Uterus (tissue), 4 donors: ENCODE results near the gene MYH14. TPM values are rescaled to one million over a fixed set of nuclear protein-coding genes. Genes with fewer than 3 reads are reported as not detected.

ENCODE experiments used
- DNase-seq, 2 donors: peaks; one replicate each; pipeline ENCODE4 v3.0.0-alpha.2; 2019 to 2020
- H3K27ac ChIP-seq, 2 donors: fragments of 200-600 bp; sonication (generic); 1 replicate in 1 of 2; 2 replicates in 1 of 2; pipeline ENCODE4 v1.5.1; 2016 to 2018
- H3K27me3 ChIP-seq, 2 donors: fragments of 200-600 bp; sonication (generic); one replicate each; pipeline ENCODE4 v1.5.1; 2018 to 2019; ENCODE audit warnings: control low read depth in 1 of 2
- H3K36me3 ChIP-seq, 2 donors: fragments of 200-600 bp; sonication (generic); one replicate each; pipeline ENCODE4 v1.5.1; 2019; ENCODE audit warnings: control low read depth in 1 of 2
- H3K4me1 ChIP-seq, 2 donors: fragments of 200-600 bp; sonication (generic); one replicate each; pipeline ENCODE4 v1.5.1; 2018 to 2019; ENCODE audit warnings: control low read depth in 1 of 2
- H3K4me3 ChIP-seq, 2 donors: fragments of 200-600 bp; sonication (generic); 1 replicate in 1 of 2; 2 replicates in 1 of 2; pipeline ENCODE4 v1.5.1; 2018 to 2019; ENCODE audit warnings: mild to moderate bottlenecking in 1 of 2
- H3K9me3 ChIP-seq, 2 donors: fragments of 200-600 bp; sonication (generic); one replicate each; pipeline ENCODE4 v1.5.1; 2019; ENCODE audit warnings: control low read depth in 1 of 2
- POLR2A ChIP-seq, 2 donors: fragments of 450-650 bp; IDR thresholded peaks; one replicate each; pipeline ENCODE4 v1.6.1; 2016; ENCODE audit warnings: antibody characterized with exemption in 2 of 2, mild to moderate bottlenecking in 1 of 2, moderate library complexity in 1 of 2
- intact Hi-C: fragments of 100-400 bp; cut with DNase I; formaldehyde crosslinking; loops from one replicate; pipeline ENCODE4 v1.15.1; 2023; ENCODE audit warnings: low total_unique reads
- total RNA-seq, 4 donors: library from RNA; depleted of rRNA in 3 of 4; stranded (reverse); fragments of >200 nt in 3 of 4; gene quantifications; one replicate each; pipeline versions ENCODE4 v1.1.0 to v1.2.4, GENCODE V29; 2014 to 2023
- TF ChIP-seq, protein P1 (sequence below), 4 experiments: fragments of 200-600 bp in 2 of 4; fragments of 450-650 bp in 2 of 4; sonication (generic) in 2 of 4; IDR thresholded peaks; one replicate each; pipeline ENCODE4 v1.5.1; 2016 to 2019; ENCODE audit warnings: antibody characterized with exemption in 4 of 4, mild to moderate bottlenecking in 2 of 4, moderate library complexity in 1 of 4
- donor health status: DM: yes; HTN: yes; CAD: no.

The MYH14 gene
- total RNA-seq, 4 donors from 2014 or later, result 0.77 to 22.1 (median 1.4) TPM

GRCh38 chr19:50248826-50249225 is 45.4 kb downstream of the MYH14 start:
- no peaks in the 10 kb centered on the region for H3K36me3 ChIP-seq
- intact Hi-C loops, result no loop called here
- no peak overlapping the region for H3K27ac ChIP-seq

GRCh38 chr19:50249636-50250035 is 46.2 kb downstream of the MYH14 start:
- H3K27ac ChIP-seq, result no peak overlapping the region
- TF ChIP-seq POLR2A (IDR thresholded peaks at IDR 0.05), result no peak

More at GRCh38 chr19:50248826-50249225, 45.4 kb downstream of the MYH14 start:
- no peaks in the 10 kb centered on the region for H3K4me1 ChIP-seq
- H3K9me3 ChIP-seq, result peaks cover 0 to 8% of the 10 kb centered on the region in 2 donors
- no peaks in the 10 kb centered on the region for H3K27me3 ChIP-seq
- DNase-seq, result no peak
- H3K4me3 ChIP-seq, result no peak overlapping the region
- TF ChIP-seq, protein P1, sequence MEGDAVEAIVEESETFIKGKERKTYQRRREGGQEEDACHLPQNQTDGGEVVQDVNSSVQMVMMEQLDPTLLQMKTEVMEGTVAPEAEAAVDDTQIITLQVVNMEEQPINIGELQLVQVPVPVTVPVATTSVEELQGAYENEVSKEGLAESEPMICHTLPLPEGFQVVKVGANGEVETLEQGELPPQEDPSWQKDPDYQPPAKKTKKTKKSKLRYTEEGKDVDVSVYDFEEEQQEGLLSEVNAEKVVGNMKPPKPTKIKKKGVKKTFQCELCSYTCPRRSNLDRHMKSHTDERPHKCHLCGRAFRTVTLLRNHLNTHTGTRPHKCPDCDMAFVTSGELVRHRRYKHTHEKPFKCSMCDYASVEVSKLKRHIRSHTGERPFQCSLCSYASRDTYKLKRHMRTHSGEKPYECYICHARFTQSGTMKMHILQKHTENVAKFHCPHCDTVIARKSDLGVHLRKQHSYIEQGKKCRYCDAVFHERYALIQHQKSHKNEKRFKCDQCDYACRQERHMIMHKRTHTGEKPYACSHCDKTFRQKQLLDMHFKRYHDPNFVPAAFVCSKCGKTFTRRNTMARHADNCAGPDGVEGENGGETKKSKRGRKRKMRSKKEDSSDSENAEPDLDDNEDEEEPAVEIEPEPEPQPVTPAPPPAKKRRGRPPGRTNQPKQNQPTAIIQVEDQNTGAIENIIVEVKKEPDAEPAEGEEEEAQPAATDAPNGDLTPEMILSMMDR (IDR thresholded peaks at IDR 0.05), result no peak
- TF ChIP-seq POLR2A (IDR thresholded peaks at IDR 0.05), result no peak

GRCh38 chr19:50250450-50251136 is 47.2 kb downstream of the MYH14 start:
- no peaks in the 10 kb centered on the region for H3K27me3 ChIP-seq
- H3K36me3 ChIP-seq, result no peaks in the 10 kb centered on the region
- intact Hi-C loops, result no loop called here
- no peak overlapping the region for H3K27ac ChIP-seq
- H3K4me1 ChIP-seq, result no peaks in the 10 kb centered on the region
- no peak overlapping the region for H3K4me3 ChIP-seq
- DNase-seq, result no peak
- TF ChIP-seq, protein P1 (IDR thresholded peaks at IDR 0.05), result no peak
- no peak for TF ChIP-seq POLR2A (IDR thresholded peaks at IDR 0.05)
- H3K9me3 ChIP-seq, result peaks cover 0 to 8% of the 10 kb centered on the region in 2 donors

More at GRCh38 chr19:50249636-50250035, 46.2 kb downstream of the MYH14 start:
- DNase-seq, result no peak
- H3K9me3 ChIP-seq, result peaks cover 0 to 8% of the 10 kb centered on the region in 2 donors
- H3K36me3 ChIP-seq, result no peaks in the 10 kb centered on the region
- H3K27me3 ChIP-seq, result no peaks in the 10 kb centered on the region
- no peaks in the 10 kb centered on the region for H3K4me1 ChIP-seq
- intact Hi-C loops, result no loop called here
- H3K4me3 ChIP-seq, result no peak overlapping the region

- H3K4me1 ChIP-seq, result no peaks in the 10 kb centered on the region
- no peak for DNase-seq
- no peaks in the 10 kb centered on the region for H3K27me3 ChIP-seq
- TF ChIP-seq POLR2A (IDR thresholded peaks at IDR 0.05), result no peak
- TF ChIP-seq, protein P1 (IDR thresholded peaks at IDR 0.05), result no peak
- no peak overlapping the region for H3K4me3 ChIP-seq
- intact Hi-C loops, result no loop called here
- H3K27ac ChIP-seq, result no peak overlapping the region
- peaks cover 0 to 8% of the 10 kb centered on the region in 2 donors for H3K9me3 ChIP-seq
- H3K36me3 ChIP-seq, result no peaks in the 10 kb centered on the region
Measured at GRCh38 chr19:50252111-50252886, 48.9 kb downstream of the MYH14 start.

DNA sequence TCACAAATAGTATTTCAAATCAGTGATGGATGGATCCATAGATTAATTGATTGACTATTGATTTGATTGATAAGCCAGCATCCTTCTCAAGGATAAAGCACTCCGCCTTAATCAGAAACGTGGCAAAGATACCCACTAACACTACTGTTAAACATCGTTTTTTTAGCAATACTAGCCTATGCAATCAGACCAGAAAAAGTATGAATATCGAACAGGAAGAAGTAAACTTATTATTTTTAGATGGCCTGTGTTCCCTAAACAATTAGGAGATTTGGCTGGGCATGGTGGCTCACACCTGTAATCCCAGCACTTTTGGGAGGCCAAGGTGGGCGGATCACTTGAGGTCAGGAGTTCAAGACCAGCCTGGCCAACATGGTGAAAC is 49.5 kb downstream of the MYH14 start:
- Histone ChIP-seq H3K4me3 (no peak overlapping the region), H3K36me3 (no peaks in the 10 kb centered on the region), H3K27ac (no peak overlapping the region), H3K4me1 (no peaks in the 10 kb centered on the region), H3K9me3 (peaks cover 0 to 8% of the 10 kb centered on the region in 2 donors), H3K27me3 (no peaks in the 10 kb centered on the region)
- no peak for DNase-seq
- TF ChIP-seq, protein P1 (IDR thresholded peaks at IDR 0.05), result no peak
- no peak for TF ChIP-seq POLR2A (IDR thresholded peaks at IDR 0.05)
- intact Hi-C loops, result no loop called here
